ENCODE results near the gene WDR26.
"Not testable (repeated sequence)": the region's sequence is repeated elsewhere in the genome, so short reads cannot be mapped to it uniquely, and the experiment has no call there.

Gene WDR26

DNA sequence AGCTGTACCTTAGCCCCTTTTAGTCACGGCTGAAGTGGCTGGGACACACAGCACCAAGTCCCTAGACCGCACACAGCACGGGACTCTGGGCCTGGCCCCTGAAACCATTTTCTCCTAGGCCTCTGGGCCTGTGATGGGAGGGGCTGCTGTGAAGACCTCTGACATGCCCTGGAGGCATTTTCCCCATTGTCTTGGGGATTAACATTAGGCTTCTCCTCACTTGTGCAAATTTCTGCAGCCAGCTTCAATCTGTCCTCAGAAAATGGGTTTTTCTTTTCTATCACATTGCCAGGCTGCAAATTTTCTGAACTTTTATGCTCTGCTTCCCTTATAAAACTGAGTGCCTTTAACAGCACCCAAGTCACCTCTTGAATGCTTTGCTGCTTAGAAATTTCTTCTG, 45.6 kb upstream of the WDR26 start:
- H3K27ac ChIP-seq (ENCODE audit: low read depth, low read length); H3K36me3 ChIP-seq (ENCODE audit: low read length); H3K79me2 ChIP-seq (ENCODE audit: insufficient read depth, low read length): not testable (repeated sequence)

DNA sequence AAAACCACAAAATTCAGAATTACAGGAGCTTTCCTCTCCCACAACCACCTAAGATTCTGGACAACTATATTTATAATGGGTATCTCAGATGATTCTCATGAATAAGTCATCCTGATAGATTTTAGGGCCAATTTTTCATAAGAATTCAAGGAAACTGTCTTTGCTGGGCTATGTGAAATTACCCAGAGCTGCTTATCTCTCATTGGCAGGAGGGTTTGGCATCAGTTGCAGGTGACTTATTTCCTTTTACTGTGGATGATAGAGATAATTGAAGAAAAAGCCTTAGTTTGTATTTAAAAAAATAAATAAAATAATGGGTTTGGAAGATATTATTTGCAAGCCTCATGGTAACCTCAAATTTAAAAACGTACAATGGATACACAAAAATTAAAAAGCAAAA, 38.2 kb upstream of the WDR26 start:
- Histone ChIP-seq H3K27me3 (ENCODE audit: low read length) (no peaks in the 10 kb centered on the region), H3F3A (ENCODE audit: insufficient read depth) (no peaks in the 10 kb centered on the region), H3K9ac (ENCODE audit: low read length) (no peak overlapping the region), H3K79me2 (ENCODE audit: insufficient read depth, low read length) (no peaks in the 10 kb centered on the region), H3K36me3 (ENCODE audit: low read length) (no peaks in the 10 kb centered on the region), H3K9me2 (replicated peaks; ENCODE audit: insufficient read depth, low read length) (no peaks in the 10 kb centered on the region), H3K4me3 (ENCODE audit: insufficient read depth, low read length, poor library complexity, severe bottlenecking) (no peak overlapping the region), H3K9me3 (ENCODE audit: insufficient read depth, low read length) (no peaks in the 10 kb centered on the region), H4K20me1 (ENCODE audit: low read depth, low read length) (no peaks in the 10 kb centered on the region), H2AFZ (ENCODE audit: low read depth, low read length, severe bottlenecking) (no peak overlapping the region), H3K4me2 (ENCODE audit: low read depth, low read length, poor library complexity, severe bottlenecking) (no peak overlapping the region), H3K27ac (ENCODE audit: low read depth, low read length) (no peak overlapping the region)
- TF ChIP-seq, protein P1, sequence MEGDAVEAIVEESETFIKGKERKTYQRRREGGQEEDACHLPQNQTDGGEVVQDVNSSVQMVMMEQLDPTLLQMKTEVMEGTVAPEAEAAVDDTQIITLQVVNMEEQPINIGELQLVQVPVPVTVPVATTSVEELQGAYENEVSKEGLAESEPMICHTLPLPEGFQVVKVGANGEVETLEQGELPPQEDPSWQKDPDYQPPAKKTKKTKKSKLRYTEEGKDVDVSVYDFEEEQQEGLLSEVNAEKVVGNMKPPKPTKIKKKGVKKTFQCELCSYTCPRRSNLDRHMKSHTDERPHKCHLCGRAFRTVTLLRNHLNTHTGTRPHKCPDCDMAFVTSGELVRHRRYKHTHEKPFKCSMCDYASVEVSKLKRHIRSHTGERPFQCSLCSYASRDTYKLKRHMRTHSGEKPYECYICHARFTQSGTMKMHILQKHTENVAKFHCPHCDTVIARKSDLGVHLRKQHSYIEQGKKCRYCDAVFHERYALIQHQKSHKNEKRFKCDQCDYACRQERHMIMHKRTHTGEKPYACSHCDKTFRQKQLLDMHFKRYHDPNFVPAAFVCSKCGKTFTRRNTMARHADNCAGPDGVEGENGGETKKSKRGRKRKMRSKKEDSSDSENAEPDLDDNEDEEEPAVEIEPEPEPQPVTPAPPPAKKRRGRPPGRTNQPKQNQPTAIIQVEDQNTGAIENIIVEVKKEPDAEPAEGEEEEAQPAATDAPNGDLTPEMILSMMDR (IDR thresholded peaks at IDR 0.05; ENCODE audit: insufficient read depth, low read length, poor library complexity, severe bottlenecking) = no peak
- no peak for TF ChIP-seq EZH2phosphoT487 (conservative IDR thresholded peaks at IDR 0.05; ENCODE audit: low read length)

More for the DNA sequence above, 45.6 kb upstream of the WDR26 start:
- not testable (repeated sequence) for H2AFZ ChIP-seq (ENCODE audit: low read depth, low read length, severe bottlenecking); H4K20me1 ChIP-seq (ENCODE audit: low read depth, low read length); H3K4me2 ChIP-seq (ENCODE audit: low read depth, low read length, poor library complexity, severe bottlenecking); H3K4me3 ChIP-seq (ENCODE audit: insufficient read depth, low read length, poor library complexity, severe bottlenecking); H3K9me2 ChIP-seq (replicated peaks; ENCODE audit: insufficient read depth, low read length); H3K9ac ChIP-seq (ENCODE audit: low read length); H3K9me3 ChIP-seq (ENCODE audit: insufficient read depth, low read length); H3K27me3 ChIP-seq (ENCODE audit: low read length); H3F3A ChIP-seq (ENCODE audit: insufficient read depth)

DNA sequence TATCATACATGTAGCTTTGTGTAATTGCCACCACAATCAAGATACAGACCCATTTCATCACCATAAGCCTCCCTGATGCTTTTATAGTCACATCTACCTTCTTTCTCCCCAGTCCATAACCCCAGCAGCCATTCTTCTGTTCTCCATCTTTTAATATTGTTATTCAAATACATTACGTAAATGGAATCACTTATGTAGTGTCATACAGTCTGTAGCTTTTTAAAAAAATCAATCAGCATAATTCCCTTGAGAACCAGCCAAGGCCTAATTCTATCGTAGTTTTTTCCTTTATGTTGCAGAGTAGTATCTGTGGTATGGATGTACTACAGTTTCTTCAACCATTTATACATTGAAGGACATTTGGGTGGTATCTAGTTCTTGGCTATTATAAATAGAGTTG, 31.6 kb upstream of the WDR26 start:
- H3K9ac ChIP-seq (ENCODE audit: low read length) = no peak overlapping the region
- no peak overlapping the region for H2AFZ ChIP-seq (ENCODE audit: low read depth, low read length, severe bottlenecking)
- H4K20me1 ChIP-seq (ENCODE audit: low read depth, low read length) = no peaks in the 10 kb centered on the region
- no peak overlapping the region for H3K4me2 ChIP-seq (ENCODE audit: low read depth, low read length, poor library complexity, severe bottlenecking)
- no peak for TF ChIP-seq EZH2phosphoT487 (conservative IDR thresholded peaks at IDR 0.05; ENCODE audit: low read length)
- TF ChIP-seq, protein P1 (IDR thresholded peaks at IDR 0.05; ENCODE audit: insufficient read depth, low read length, poor library complexity, severe bottlenecking) = no peak
- H3F3A ChIP-seq (ENCODE audit: insufficient read depth) = no peaks in the 10 kb centered on the region
- H3K27me3 ChIP-seq (ENCODE audit: low read length) = no peaks in the 10 kb centered on the region
- no peak overlapping the region for H3K27ac ChIP-seq (ENCODE audit: low read depth, low read length)
- no peaks in the 10 kb centered on the region for H3K9me3 ChIP-seq (ENCODE audit: insufficient read depth, low read length)
- no peak overlapping the region for H3K4me3 ChIP-seq (ENCODE audit: insufficient read depth, low read length, poor library complexity, severe bottlenecking)
- no peaks in the 10 kb centered on the region for H3K79me2 ChIP-seq (ENCODE audit: insufficient read depth, low read length)
- H3K9me2 ChIP-seq (replicated peaks; ENCODE audit: insufficient read depth, low read length) = no peaks in the 10 kb centered on the region
- no peaks in the 10 kb centered on the region for H3K36me3 ChIP-seq (ENCODE audit: low read length)

DNA sequence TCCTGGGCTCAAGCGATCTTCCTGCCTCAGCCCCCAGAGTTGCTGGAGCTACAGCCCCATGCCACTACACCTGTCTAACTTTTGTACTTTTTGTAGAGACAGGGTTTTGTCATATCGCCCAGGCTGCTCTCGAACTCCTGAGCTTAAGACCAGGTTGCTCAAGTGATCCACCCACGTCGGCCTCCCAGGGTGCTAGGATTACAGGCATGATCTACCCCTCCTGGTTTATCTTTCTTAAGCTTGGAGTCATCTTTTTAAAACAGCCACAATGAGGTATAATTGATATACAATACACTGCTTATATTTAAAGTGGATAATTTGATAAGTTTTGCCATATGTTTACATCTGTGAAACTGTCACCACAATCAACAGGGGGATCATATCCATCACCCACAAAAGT, 25.4 kb upstream of the WDR26 start:
- H3K9me3 ChIP-seq (ENCODE audit: insufficient read depth, low read length) = no peaks in the 10 kb centered on the region
- H3K27me3 ChIP-seq (ENCODE audit: low read length) = no peaks in the 10 kb centered on the region
- no peak overlapping the region for H3K4me2 ChIP-seq (ENCODE audit: low read depth, low read length, poor library complexity, severe bottlenecking)
- H3K9me2 ChIP-seq (replicated peaks; ENCODE audit: insufficient read depth, low read length) = no peaks in the 10 kb centered on the region
- H3K79me2 ChIP-seq (ENCODE audit: insufficient read depth, low read length) = no peaks in the 10 kb centered on the region
- TF ChIP-seq EZH2phosphoT487 (conservative IDR thresholded peaks at IDR 0.05; ENCODE audit: low read length) = no peak
- TF ChIP-seq, protein P1 (IDR thresholded peaks at IDR 0.05; ENCODE audit: insufficient read depth, low read length, poor library complexity, severe bottlenecking) = no peak
- no peaks in the 10 kb centered on the region; the same call in 1 of the 2 replicates for H3F3A ChIP-seq (ENCODE audit: insufficient read depth)
- no peak overlapping the region for H3K9ac ChIP-seq (ENCODE audit: low read length)
- H3K4me3 ChIP-seq (ENCODE audit: insufficient read depth, low read length, poor library complexity, severe bottlenecking) = no peak overlapping the region
- H3K27ac ChIP-seq (ENCODE audit: low read depth, low read length) = no peak overlapping the region
- no peaks in the 10 kb centered on the region for H4K20me1 ChIP-seq (ENCODE audit: low read depth, low read length)
- no peak overlapping the region for H2AFZ ChIP-seq (ENCODE audit: low read depth, low read length, severe bottlenecking)
- no peaks in the 10 kb centered on the region for H3K36me3 ChIP-seq (ENCODE audit: low read length)
